Natural killer cell (primary cell): ENCODE measurements around the gene PTPRM. TPM values are rescaled to one million over a fixed set of nuclear protein-coding genes. Genes with fewer than 3 reads are reported as not detected.

ENCODE experiments used
- ATAC-seq, 3 donors: fragments of 150-1000 bp in 2 of 3; fragments of 200-7000 bp in 1 of 3; cut with Tn5 transposase; 1 replicate in 1 of 3; 2 replicates in 2 of 3; pipeline ENCODE4 v1.10.0; 2021; ENCODE audit warnings: mild to moderate bottlenecking in 2 of 3, moderate library complexity in 2 of 3
- DNase-seq, 2 donors: peaks; one replicate each; pipeline versions ENCODE4 v3.0.0 to v3.0.0-alpha.2; 2013 to 2021; ENCODE audit warnings: mixed read lengths in 1 of 2
- H3K27ac ChIP-seq: one replicate; pipeline ENCODE4 v1.5.1; 2013; ENCODE audit warnings: mild to moderate bottlenecking, low read length
- H3K27me3 ChIP-seq: one replicate; pipeline ENCODE4 v1.6.1; 2013; ENCODE audit warnings: low read length; ENCODE audit not compliant: control insufficient read depth, insufficient read depth
- H3K36me3 ChIP-seq: one replicate; pipeline ENCODE4 v1.6.1; 2013; ENCODE audit warnings: low read length; ENCODE audit not compliant: control insufficient read depth, insufficient read depth
- H3K4me1 ChIP-seq: one replicate; pipeline ENCODE4 v1.6.1; 2013; ENCODE audit warnings: low read length; ENCODE audit not compliant: control insufficient read depth, insufficient read depth
- H3K4me3 ChIP-seq: one replicate; pipeline ENCODE4 v1.5.1; 2013; ENCODE audit warnings: low read length
- H3K9me3 ChIP-seq: one replicate; pipeline ENCODE4 v1.6.1; 2013; ENCODE audit warnings: low read length; ENCODE audit not compliant: control insufficient read depth, insufficient read depth
- H3K27ac Mint-ChIP-seq, 2 donors: one replicate each; pipeline ENCODE4 v1.8.0; 2022; ENCODE audit warnings: mild to moderate bottlenecking in 2 of 2, mixed read lengths in 2 of 2, moderate library complexity in 1 of 2
- H3K27me3 Mint-ChIP-seq, 2 donors: one replicate each; pipeline ENCODE4 v1.8.0; 2022; ENCODE audit warnings: low read depth in 2 of 2, mixed read lengths in 2 of 2
- H3K36me3 Mint-ChIP-seq: one replicate; pipeline ENCODE4 v1.8.0; 2022; ENCODE audit warnings: mixed read lengths
- H3K4me1 Mint-ChIP-seq, 2 donors: one replicate each; pipeline ENCODE4 v1.8.0; 2022; ENCODE audit warnings: mixed read lengths in 2 of 2
- H3K4me3 Mint-ChIP-seq: one replicate; pipeline ENCODE4 v1.8.0; 2022; ENCODE audit warnings: mild to moderate bottlenecking, moderate library complexity, mixed read lengths
- H3K9me3 Mint-ChIP-seq, 2 donors: one replicate each; pipeline ENCODE4 v1.8.0; 2022; ENCODE audit warnings: mixed read lengths in 2 of 2
- CTCF ChIP-seq: fragments of 200-600 bp; IDR thresholded peaks from one replicate; pipeline ENCODE4 v1.8.0; 2022; ENCODE audit warnings: antibody characterized with exemption
- WGBS: methylation state at CpG from one replicate; pipeline ENCODE4 v1.1.7; 2013; ENCODE audit warnings: missing lambda C conversion rate; ENCODE audit not compliant: insufficient coverage; 5-methylcytosine and 5-hydroxymethylcytosine counted together
- intact Hi-C: fragments of 100-400 bp; cut with micrococcal nuclease; formaldehyde crosslinking; loops from one replicate; pipeline ENCODE4 v1.14.2; 2022
- total RNA-seq, 4 donors: library from RNA; stranded (reverse); fragments of 120-200 nt in 1 of 4; gene quantifications; one replicate each; pipeline versions ENCODE4 v1.2.3 to v1.2.4, GENCODE V29; 2013 to 2022

Gene PTPRM
- total RNA-seq, 3 donors from 2014 or later (not counting 1 experiment from before 2014, with no cell fraction given), result 5.0 to 13.2 (median 12.1) TPM

DNA sequence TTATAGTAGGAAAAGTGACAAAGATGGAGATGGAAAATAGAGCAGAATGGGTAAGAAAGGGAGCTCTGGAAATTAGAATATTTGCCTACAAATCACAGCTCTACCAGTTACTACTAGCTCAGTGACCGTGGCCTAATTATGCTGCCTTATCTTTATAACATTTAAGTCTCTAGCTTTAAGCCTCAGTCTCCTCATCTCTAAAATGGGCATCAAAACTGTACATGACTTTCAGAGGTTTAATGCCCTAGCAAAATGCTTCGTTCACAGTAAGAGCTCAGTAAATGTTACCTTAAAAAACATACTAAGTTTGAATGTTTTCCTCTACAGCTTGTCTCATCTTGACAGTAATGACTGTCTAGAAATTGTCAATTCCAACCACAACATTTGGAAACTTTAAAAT lies 8.3 kb upstream of the PTPRM start:
- H3K4me1 Mint-ChIP-seq, result no peaks in the 10 kb centered on the region
- Histone ChIP-seq H3K4me1 (no peaks in the 10 kb centered on the region), H3K27me3 (no peaks in the 10 kb centered on the region), H3K4me3 (no peak overlapping the region), H3K9me3 (no peaks in the 10 kb centered on the region), H3K36me3 (no peaks in the 10 kb centered on the region), H3K27ac (no peak overlapping the region)
- ATAC-seq (no peak), DNase-seq (no peak)
- H3K36me3 Mint-ChIP-seq, result no peaks in the 10 kb centered on the region
- peaks cover 0 to 2% of the 10 kb centered on the region in 2 donors for H3K9me3 Mint-ChIP-seq
- no peaks in the 10 kb centered on the region for H3K27me3 Mint-ChIP-seq
- no peak overlapping the region for H3K4me3 Mint-ChIP-seq
- TF ChIP-seq CTCF, result no peak
- 94% methylated on average over 2 of the region's 2 CpGs for WGBS
- intact Hi-C loops, result no loop called here
- no peak overlapping the region for H3K27ac Mint-ChIP-seq

DNA sequence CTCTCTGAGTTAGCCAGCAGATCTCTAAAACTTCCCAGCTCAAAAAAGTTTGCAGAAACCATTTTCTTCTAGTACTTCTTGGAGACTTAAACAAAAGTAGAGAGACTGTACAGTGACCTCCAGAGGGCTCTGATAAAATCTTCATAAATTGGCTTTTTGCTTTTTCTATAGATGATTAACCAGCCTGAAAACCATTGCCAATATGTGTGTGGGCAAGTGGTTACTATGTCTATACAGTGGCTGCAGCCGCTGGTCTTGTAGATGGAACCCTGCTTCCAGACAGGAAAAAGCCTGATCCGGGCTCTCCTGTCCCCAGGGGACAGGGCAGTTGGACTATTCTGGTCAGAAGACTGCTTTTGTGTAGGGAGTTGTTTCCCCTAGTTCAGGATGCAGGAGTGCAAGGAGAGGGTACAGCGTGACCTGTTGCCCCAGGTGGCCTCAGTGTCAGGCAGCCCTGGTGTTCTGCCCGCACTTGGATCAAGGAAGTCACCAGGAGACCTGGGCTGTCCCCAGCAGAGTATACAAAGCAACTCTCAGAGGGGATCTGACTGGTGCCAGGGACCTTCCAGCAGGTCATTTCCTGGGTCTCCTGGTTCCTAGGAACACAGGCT lies 7.3 kb upstream of the PTPRM start:
- no peak overlapping the region for H3K4me3 Mint-ChIP-seq
- Histone ChIP-seq H3K27me3 (no peaks in the 10 kb centered on the region), H3K9me3 (no peaks in the 10 kb centered on the region), H3K36me3 (no peaks in the 10 kb centered on the region), H3K4me1 (no peaks in the 10 kb centered on the region), H3K4me3 (no peak overlapping the region), H3K27ac (no peak overlapping the region)
- DNase-seq, result no peak
- no peak overlapping the region for H3K27ac Mint-ChIP-seq
- no peaks in the 10 kb centered on the region for H3K4me1 Mint-ChIP-seq
- ATAC-seq, result no peak
- intact Hi-C loops, result no loop called here
- no peak for TF ChIP-seq CTCF
- H3K27me3 Mint-ChIP-seq, result peaks cover 2 to 3% of the 10 kb centered on the region in 2 donors
- WGBS, result 94% methylated on average over 4 of the region's 4 CpGs
- H3K9me3 Mint-ChIP-seq, result no peaks in the 10 kb centered on the region
- no peaks in the 10 kb centered on the region for H3K36me3 Mint-ChIP-seq

DNA sequence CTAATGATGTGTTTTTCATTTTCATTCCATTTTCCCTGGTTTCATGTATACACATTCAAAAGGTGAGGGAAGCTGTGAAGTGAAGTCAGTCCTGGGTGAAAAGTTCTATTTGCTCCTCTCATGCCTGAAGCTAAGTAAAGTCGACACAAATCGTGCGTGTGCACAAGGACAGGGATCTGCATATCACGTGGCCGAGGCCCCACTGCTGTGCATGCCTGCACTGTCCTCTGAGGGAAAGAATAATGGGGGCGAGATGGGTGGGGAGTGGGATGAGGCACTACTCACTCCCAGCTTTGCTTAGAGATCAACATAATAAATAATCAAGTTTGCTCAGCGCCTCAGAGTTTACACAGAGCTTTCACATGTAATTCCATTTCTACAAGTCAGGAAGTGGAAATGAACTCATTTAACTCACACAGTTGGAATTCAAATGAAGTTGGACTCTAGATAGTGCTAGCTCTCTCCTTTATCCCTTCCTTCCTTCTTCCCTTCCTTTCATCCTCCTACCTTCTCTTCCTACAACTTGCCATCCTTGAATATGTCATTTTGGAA lies 5.1 kb upstream of the PTPRM start:
- no peaks in the 10 kb centered on the region for H3K27me3 ChIP-seq
- no peaks in the 10 kb centered on the region for H3K9me3 ChIP-seq
- Mint-ChIP-seq H3K9me3 (no peaks in the 10 kb centered on the region), H3K4me1 (peaks cover 0 to 5% of the 10 kb centered on the region in 2 donors), H3K36me3 (no peaks in the 10 kb centered on the region), H3K27ac (no peak overlapping the region), H3K4me3 (no peak overlapping the region), H3K27me3 (peaks cover 13 to 15% of the 10 kb centered on the region in 2 donors)
- intact Hi-C loops, result no loop called here
- no peak for TF ChIP-seq CTCF
- H3K4me3 ChIP-seq, result no peak overlapping the region
- DNase-seq (no peak), ATAC-seq (no peak)
- H3K4me1 ChIP-seq, result peaks cover 5% of the 10 kb centered on the region
- H3K27ac ChIP-seq, result no peak overlapping the region
- H3K36me3 ChIP-seq, result no peaks in the 10 kb centered on the region
- WGBS, result 87% methylated on average over 6 of the region's 7 CpGs

DNA sequence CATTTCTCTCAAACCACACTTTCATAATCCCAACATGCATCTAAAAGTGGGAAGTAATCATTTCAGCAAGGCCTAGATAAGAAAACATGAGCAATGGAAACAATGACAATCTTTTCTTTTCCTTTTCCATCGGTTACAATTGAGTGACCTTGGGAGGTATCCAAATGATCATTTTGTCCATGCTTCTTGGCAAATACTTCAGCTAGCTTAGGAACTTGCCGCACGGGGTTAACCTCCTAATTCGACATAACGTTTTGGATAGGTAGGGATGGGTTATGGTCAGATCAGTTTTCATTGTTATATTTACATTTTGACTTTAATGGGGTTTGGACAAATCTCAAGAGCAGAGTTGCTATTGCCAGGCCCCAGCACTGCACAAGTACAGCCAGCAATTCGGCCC lies 4.6 kb upstream of the PTPRM start:
- Histone ChIP-seq H3K27ac (no peak overlapping the region), H3K9me3 (no peaks in the 10 kb centered on the region), H3K4me3 (no peak overlapping the region), H3K36me3 (no peaks in the 10 kb centered on the region), H3K27me3 (no peaks in the 10 kb centered on the region), H3K4me1 (peaks cover 5% of the 10 kb centered on the region)
- DNase-seq (no peak), ATAC-seq (no peak)
- Mint-ChIP-seq H3K27me3 (peaks cover 13 to 15% of the 10 kb centered on the region in 2 donors), H3K27ac (no peak overlapping the region), H3K36me3 (no peaks in the 10 kb centered on the region), H3K4me1 (peaks cover 0 to 5% of the 10 kb centered on the region in 2 donors), H3K9me3 (no peaks in the 10 kb centered on the region), H3K4me3 (no peak overlapping the region)
- no peak for TF ChIP-seq CTCF
- intact Hi-C loops, result no loop called here
- WGBS, result 83% methylated on average over 6 of the region's 6 CpGs
